IMR-90 (cell line): ENCODE measurements around the gene CES1.

Source experiments
- CEBPB ChIP-seq: IDR thresholded peaks from 2 replicates; pipeline ENCODE4 v1.6.1; 2012; ENCODE audit warnings: low read depth, low read length, improper control_type of control experiment
- CHD1 ChIP-seq: IDR thresholded peaks from 2 replicates; pipeline ENCODE4 v1.6.1; 2012; ENCODE audit warnings: low read depth, low read length, improper control_type of control experiment
- FOS ChIP-seq: fragments of 150-350 bp; IDR thresholded peaks from 2 replicates; pipeline ENCODE4 v1.6.1; 2016; ENCODE audit warnings: low read depth, low read length
- MAFK ChIP-seq: IDR thresholded peaks from 2 replicates; pipeline ENCODE4 v1.6.1; 2012; ENCODE audit warnings: low read depth, low read length, improper control_type of control experiment
- MXI1 ChIP-seq: IDR thresholded peaks from 2 replicates; pipeline ENCODE4 v1.6.1; 2012; ENCODE audit warnings: low read depth, mild to moderate bottlenecking, low read length, moderate library complexity, borderline replicate concordance
- POLR2A ChIP-seq: IDR thresholded peaks from 2 replicates; pipeline ENCODE4 v1.6.1; 2012; ENCODE audit warnings: mild to moderate bottlenecking, low read depth, low read length
- RAD21 ChIP-seq: IDR thresholded peaks from 2 replicates; pipeline ENCODE4 v1.6.1; 2012; ENCODE audit warnings: low read length, improper control_type of control experiment
- SMC3 ChIP-seq: fragments of 150-350 bp; IDR thresholded peaks from 2 replicates; pipeline ENCODE4 v1.6.1; 2016; ENCODE audit warnings: low read depth, mild to moderate bottlenecking, antibody characterized with exemption, low read length, moderate library complexity
- TF ChIP-seq, protein P1 (sequence below): conservative IDR thresholded peaks from 2 replicates; pipeline ENCODE4 v1.5.1; 2012; ENCODE audit warnings: mild to moderate bottlenecking, low read depth, low read length, improper control_type of control experiment
- TF ChIP-seq, protein P2 (sequence below): fragments of 150-350 bp; IDR thresholded peaks from 2 replicates; pipeline ENCODE4 v1.6.1; 2017; ENCODE audit warnings: mild to moderate bottlenecking, antibody characterized with exemption, low read length, low read depth
- TF ChIP-seq, protein P3 (sequence below): fragments of 150-350 bp; IDR thresholded peaks from 2 replicates; pipeline ENCODE4 v1.6.1; 2016; ENCODE audit warnings: low read depth, mild to moderate bottlenecking, low read length, moderate library complexity, borderline replicate concordance

DNA sequence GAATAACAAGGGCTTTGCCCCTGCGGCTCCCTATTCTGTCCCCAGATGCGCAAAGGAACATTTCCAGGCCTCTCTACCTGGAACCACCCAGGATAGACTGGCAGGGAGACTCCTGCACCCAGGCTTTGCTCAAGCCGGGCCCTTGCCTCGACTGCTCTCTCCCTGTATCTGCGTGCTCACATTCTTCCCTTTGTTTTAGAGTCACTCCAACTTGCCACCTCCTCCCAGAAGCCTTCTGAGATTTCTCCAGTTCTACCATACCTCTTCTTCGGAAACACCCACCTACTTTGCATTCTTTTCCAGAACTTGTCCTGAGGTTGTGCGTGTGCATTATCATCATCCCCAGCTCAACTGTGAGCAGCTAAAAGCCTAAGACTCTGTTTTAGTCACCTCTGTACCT lies 39.2 kb upstream of the CES1 start:
- TF ChIP-seq, protein P1, sequence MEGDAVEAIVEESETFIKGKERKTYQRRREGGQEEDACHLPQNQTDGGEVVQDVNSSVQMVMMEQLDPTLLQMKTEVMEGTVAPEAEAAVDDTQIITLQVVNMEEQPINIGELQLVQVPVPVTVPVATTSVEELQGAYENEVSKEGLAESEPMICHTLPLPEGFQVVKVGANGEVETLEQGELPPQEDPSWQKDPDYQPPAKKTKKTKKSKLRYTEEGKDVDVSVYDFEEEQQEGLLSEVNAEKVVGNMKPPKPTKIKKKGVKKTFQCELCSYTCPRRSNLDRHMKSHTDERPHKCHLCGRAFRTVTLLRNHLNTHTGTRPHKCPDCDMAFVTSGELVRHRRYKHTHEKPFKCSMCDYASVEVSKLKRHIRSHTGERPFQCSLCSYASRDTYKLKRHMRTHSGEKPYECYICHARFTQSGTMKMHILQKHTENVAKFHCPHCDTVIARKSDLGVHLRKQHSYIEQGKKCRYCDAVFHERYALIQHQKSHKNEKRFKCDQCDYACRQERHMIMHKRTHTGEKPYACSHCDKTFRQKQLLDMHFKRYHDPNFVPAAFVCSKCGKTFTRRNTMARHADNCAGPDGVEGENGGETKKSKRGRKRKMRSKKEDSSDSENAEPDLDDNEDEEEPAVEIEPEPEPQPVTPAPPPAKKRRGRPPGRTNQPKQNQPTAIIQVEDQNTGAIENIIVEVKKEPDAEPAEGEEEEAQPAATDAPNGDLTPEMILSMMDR, result no peak
- TF ChIP-seq SMC3, result no peak
- no peak for TF ChIP-seq POLR2A
- no peak for TF ChIP-seq FOS
- TF ChIP-seq, protein P2, sequence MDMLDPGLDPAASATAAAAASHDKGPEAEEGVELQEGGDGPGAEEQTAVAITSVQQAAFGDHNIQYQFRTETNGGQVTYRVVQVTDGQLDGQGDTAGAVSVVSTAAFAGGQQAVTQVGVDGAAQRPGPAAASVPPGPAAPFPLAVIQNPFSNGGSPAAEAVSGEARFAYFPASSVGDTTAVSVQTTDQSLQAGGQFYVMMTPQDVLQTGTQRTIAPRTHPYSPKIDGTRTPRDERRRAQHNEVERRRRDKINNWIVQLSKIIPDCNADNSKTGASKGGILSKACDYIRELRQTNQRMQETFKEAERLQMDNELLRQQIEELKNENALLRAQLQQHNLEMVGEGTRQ, result no peak
- no peak for TF ChIP-seq CEBPB
- no peak for TF ChIP-seq RAD21
- no peak for TF ChIP-seq MAFK
- no peak for TF ChIP-seq CHD1
- TF ChIP-seq, protein P3, sequence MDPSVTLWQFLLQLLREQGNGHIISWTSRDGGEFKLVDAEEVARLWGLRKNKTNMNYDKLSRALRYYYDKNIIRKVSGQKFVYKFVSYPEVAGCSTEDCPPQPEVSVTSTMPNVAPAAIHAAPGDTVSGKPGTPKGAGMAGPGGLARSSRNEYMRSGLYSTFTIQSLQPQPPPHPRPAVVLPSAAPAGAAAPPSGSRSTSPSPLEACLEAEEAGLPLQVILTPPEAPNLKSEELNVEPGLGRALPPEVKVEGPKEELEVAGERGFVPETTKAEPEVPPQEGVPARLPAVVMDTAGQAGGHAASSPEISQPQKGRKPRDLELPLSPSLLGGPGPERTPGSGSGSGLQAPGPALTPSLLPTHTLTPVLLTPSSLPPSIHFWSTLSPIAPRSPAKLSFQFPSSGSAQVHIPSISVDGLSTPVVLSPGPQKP, result no peak
- no peak for TF ChIP-seq MXI1
